Transverse colon (tissue), 4 donors: ENCODE data around the gene TAF5L. TPM values are rescaled to one million over a fixed set of nuclear protein-coding genes. Genes with fewer than 3 reads are reported as not detected.

Experiments used
- DNase-seq: peaks from one replicate; pipeline ENCODE4 v3.0.0-alpha.2; 2019
- H3K27ac ChIP-seq, 4 donors: fragments of 200-600 bp; sonication (generic); 2 replicates each; pipeline ENCODE4 v1.5.1; 2016 to 2018; ENCODE audit warnings: inconsistent platforms in 4 of 4
- H3K27me3 ChIP-seq: fragments of 200-600 bp; sonication (generic); 2 replicates; pipeline ENCODE4 v1.5.1; 2017; ENCODE audit warnings: inconsistent platforms
- H3K36me3 ChIP-seq, 4 donors: fragments of 200-600 bp; sonication (generic); 2 replicates each; pipeline ENCODE4 v1.5.1; 2017 to 2019; ENCODE audit warnings: inconsistent platforms in 4 of 4
- H3K4me1 ChIP-seq, 4 donors: fragments of 200-600 bp; sonication (generic); 2 replicates each; pipeline ENCODE4 v1.5.1; 2017 to 2020; ENCODE audit warnings: inconsistent platforms in 4 of 4
- H3K4me3 ChIP-seq, 4 donors: fragments of 200-600 bp; sonication (generic); 1 replicate in 1 of 4; 2 replicates in 3 of 4; pipeline versions ENCODE4 v1.5.1 to v1.6.1; 2017 to 2019; ENCODE audit warnings: inconsistent platforms in 4 of 4
- H3K9me3 ChIP-seq, 2 donors: fragments of 200-600 bp; sonication (generic); 2 replicates each; pipeline ENCODE4 v1.5.1; 2017 to 2019; ENCODE audit warnings: inconsistent platforms in 2 of 2
- EP300 ChIP-seq: sonication (generic); formaldehyde crosslinking; IDR thresholded peaks from one replicate; pipeline ENCODE4 v1.6.1; 2017; ENCODE audit warnings: antibody characterized with exemption, low read depth
- POLR2A ChIP-seq: fragments of 450-650 bp; IDR thresholded peaks from one replicate; pipeline ENCODE4 v1.6.1; 2016; ENCODE audit warnings: antibody characterized with exemption, mild to moderate bottlenecking, moderate library complexity
- POLR2AphosphoS5 ChIP-seq, 3 donors: sonication (generic); formaldehyde crosslinking; IDR thresholded peaks; one replicate each; pipeline ENCODE4 v1.6.1; 2016; ENCODE audit warnings: antibody characterized with exemption in 3 of 3
- WGBS, 2 donors: methylation state at CpG; one replicate each; pipeline ENCODE4 v1.1.5; 2018; ENCODE audit warnings: low coverage in 1 of 2; 5-methylcytosine and 5-hydroxymethylcytosine counted together
- in situ Hi-C, 4 donors: fragments of 200-750 bp; cut with MboI; loops; one replicate each; pipeline versions ENCODE4 v1.15.0 to v1.15.1; 2017; ENCODE audit warnings: low sequenced_read_pairs in 3 of 4, low pct_ligation_motif_present in 1 of 4, low pct_unique_long_range_greater_than_20kb in 1 of 4
- intact Hi-C: fragments of 100-400 bp; cut with DNase I; formaldehyde crosslinking; loops from one replicate; pipeline ENCODE4 v1.15.1; 2023; ENCODE audit warnings: low total_unique reads
- total RNA-seq, 4 donors: library from RNA; depleted of rRNA; stranded (reverse); fragments of >200 nt; gene quantifications; one replicate each; pipeline ENCODE4 v1.1.0, GENCODE V29; 2016
- TF ChIP-seq, protein P1 (sequence below), 5 experiments: fragments of 200-600 bp in 3 of 5; fragments of 450-650 bp in 2 of 5; sonication (generic) in 3 of 5; IDR thresholded peaks; 1 replicate in 2 of 5; 2 replicates in 3 of 5; pipeline ENCODE4 v1.5.1; 2016 to 2017; ENCODE audit warnings: antibody characterized with exemption in 5 of 5, inconsistent platforms in 3 of 5, mild to moderate bottlenecking in 2 of 5, moderate library complexity in 1 of 5

TAF5L gene
- total RNA-seq, 4 donors from 2014 or later = 10.7 to 22.1 (median 15.4) TPM

- H3K9me3 ChIP-seq = no peaks in the 10 kb centered on the region
- H3K27me3 ChIP-seq = no peaks in the 10 kb centered on the region
- H3K36me3 ChIP-seq = peaks cover 0 to 10% (median 2%) of the 10 kb centered on the region in 4 donors
- in situ Hi-C loops = no loop called here
- DNase-seq = no peak
- no peak overlapping the region for H3K27ac ChIP-seq
- no peak overlapping the region for H3K4me3 ChIP-seq
- TF ChIP-seq POLR2A = no peak
- no peak for TF ChIP-seq EP300
- no peak for TF ChIP-seq POLR2AphosphoS5 (IDR thresholded peaks at IDR 0.05)
- TF ChIP-seq, protein P1, sequence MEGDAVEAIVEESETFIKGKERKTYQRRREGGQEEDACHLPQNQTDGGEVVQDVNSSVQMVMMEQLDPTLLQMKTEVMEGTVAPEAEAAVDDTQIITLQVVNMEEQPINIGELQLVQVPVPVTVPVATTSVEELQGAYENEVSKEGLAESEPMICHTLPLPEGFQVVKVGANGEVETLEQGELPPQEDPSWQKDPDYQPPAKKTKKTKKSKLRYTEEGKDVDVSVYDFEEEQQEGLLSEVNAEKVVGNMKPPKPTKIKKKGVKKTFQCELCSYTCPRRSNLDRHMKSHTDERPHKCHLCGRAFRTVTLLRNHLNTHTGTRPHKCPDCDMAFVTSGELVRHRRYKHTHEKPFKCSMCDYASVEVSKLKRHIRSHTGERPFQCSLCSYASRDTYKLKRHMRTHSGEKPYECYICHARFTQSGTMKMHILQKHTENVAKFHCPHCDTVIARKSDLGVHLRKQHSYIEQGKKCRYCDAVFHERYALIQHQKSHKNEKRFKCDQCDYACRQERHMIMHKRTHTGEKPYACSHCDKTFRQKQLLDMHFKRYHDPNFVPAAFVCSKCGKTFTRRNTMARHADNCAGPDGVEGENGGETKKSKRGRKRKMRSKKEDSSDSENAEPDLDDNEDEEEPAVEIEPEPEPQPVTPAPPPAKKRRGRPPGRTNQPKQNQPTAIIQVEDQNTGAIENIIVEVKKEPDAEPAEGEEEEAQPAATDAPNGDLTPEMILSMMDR (IDR thresholded peaks at IDR 0.05) = no peak
- WGBS, 2 donors = 88 to 93% methylated on average over 10 to 11 of the region's 11 CpGs
- intact Hi-C loops = no loop called here
- peaks cover 0 to 3% (median 0%) of the 10 kb centered on the region in 4 donors for H3K4me1 ChIP-seq
These were observed 8.4 kb downstream of the TAF5L start for GRCh38 chr1:229617351-229618100.

DNA sequence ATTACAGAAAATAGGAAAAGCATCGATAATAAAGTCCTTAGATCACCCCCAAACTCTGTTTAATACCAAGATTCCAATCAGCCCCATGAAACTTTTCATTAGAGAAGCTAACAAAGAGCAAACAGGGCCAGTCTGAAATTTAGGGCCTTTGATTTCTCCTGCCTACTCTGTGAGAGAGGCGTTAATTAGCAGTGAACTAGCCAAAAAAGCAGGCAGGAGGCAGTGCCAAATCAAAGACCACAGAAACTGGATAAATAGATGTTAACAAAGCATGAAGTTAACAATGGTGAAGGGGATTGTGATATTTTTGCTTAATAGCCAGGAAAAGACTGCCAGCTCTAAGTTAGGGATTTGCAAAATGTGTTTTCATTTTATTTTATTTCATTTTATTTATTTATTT lies 11.2 kb downstream of the TAF5L start:
- DNase-seq = no peak
- 97% methylated on average over 2 of the region's 2 CpGs; no CpG with 5 or more reads in 1 of the 2 donors for WGBS, 2 donors
- Histone ChIP-seq H3K27me3 (no peaks in the 10 kb centered on the region), H3K4me1 (no peaks in the 10 kb centered on the region), H3K36me3 (peaks cover 0 to 26% (median 11%) of the 10 kb centered on the region in 4 donors), H3K4me3 (no peak overlapping the region), H3K27ac (no peak overlapping the region), H3K9me3 (no peaks in the 10 kb centered on the region)
- no peak for TF ChIP-seq EP300
- in situ Hi-C loops = no loop called here
- intact Hi-C loops = no loop called here

DNA sequence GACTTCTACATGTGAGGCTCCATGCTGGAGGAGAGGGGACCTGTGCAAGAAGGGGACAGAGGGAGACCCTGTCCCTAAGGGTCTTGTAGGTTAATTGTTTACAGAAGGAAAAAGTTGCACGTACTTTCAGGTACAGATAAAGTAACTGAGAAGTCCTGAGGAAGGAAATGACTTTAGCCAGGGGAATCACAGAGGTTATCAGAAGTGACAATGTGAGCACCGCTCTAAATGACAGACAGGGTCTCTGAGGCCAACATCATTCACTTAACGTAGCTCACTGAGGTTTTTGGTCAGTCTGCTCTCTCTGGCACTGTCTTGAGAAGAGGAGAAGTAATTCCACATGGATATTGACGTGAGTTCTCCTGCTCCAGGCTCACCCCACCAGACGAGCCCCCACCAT lies 12.0 kb downstream of the TAF5L start:
- 84% methylated on average over 5 of the region's 5 CpGs; no CpG with 5 or more reads in 1 of the 2 donors for WGBS, 2 donors
- H3K36me3 ChIP-seq = peaks cover 0 to 32% (median 13%) of the 10 kb centered on the region in 4 donors
- DNase-seq = no peak
- no peak overlapping the region for H3K4me3 ChIP-seq
- H3K27ac ChIP-seq = no peak overlapping the region
- H3K27me3 ChIP-seq = no peaks in the 10 kb centered on the region
- in situ Hi-C loops (no loop called here), intact Hi-C loops (no loop called here)
- no peak for TF ChIP-seq POLR2A
- TF ChIP-seq, protein P1 (IDR thresholded peaks at IDR 0.05) = no peak
- no peak for TF ChIP-seq EP300
- no peak for TF ChIP-seq POLR2AphosphoS5 (IDR thresholded peaks at IDR 0.05)
- no peaks in the 10 kb centered on the region for H3K9me3 ChIP-seq
- no peaks in the 10 kb centered on the region for H3K4me1 ChIP-seq

- Histone ChIP-seq H3K27me3 (no peaks in the 10 kb centered on the region), H3K9me3 (no peaks in the 10 kb centered on the region), H3K4me3 (no peak overlapping the region), H3K4me1 (no peaks in the 10 kb centered on the region), H3K36me3 (peaks cover 0 to 64% (median 27%) of the 10 kb centered on the region in 4 donors), H3K27ac (no peak overlapping the region)
- no peak for TF ChIP-seq EP300
- no peak for TF ChIP-seq POLR2A
- no peak for TF ChIP-seq POLR2AphosphoS5 (IDR thresholded peaks at IDR 0.05)
- TF ChIP-seq, protein P1 (IDR thresholded peaks at IDR 0.05) = no peak
- intact Hi-C loops (no loop called here), in situ Hi-C loops (no loop called here)
- DNase-seq = no peak
- WGBS, 2 donors = 92 to 95% methylated on average over 2 of the region's 2 CpGs
These were observed 17.3 kb downstream of the TAF5L start for GRCh38 chr1:229608590-229608989.
